ENCODE measurements around the gene KREMEN1.

DNA sequence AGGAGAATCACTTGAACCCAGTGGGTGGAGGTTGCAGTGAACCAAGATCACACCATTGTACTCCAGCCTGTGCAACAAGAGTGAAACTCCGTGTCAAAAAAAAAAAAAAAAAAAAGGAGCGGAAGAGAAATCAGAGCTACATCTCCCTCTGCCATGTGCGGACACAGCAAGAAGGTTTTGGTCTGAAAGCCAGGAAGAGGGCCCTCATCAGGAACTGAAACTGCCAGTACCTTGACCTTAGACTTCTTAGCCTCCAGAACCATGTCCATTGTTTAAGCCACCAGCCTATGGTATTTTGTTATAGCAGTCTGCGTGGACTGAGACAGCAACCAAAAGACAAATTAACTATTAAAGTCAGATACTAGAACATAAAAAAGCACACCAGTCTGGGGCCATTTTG lies 41.6 kb downstream of the KREMEN1 start:
- TF ChIP-seq, protein P1, sequence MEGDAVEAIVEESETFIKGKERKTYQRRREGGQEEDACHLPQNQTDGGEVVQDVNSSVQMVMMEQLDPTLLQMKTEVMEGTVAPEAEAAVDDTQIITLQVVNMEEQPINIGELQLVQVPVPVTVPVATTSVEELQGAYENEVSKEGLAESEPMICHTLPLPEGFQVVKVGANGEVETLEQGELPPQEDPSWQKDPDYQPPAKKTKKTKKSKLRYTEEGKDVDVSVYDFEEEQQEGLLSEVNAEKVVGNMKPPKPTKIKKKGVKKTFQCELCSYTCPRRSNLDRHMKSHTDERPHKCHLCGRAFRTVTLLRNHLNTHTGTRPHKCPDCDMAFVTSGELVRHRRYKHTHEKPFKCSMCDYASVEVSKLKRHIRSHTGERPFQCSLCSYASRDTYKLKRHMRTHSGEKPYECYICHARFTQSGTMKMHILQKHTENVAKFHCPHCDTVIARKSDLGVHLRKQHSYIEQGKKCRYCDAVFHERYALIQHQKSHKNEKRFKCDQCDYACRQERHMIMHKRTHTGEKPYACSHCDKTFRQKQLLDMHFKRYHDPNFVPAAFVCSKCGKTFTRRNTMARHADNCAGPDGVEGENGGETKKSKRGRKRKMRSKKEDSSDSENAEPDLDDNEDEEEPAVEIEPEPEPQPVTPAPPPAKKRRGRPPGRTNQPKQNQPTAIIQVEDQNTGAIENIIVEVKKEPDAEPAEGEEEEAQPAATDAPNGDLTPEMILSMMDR (IDR thresholded peaks at IDR 0.05; ENCODE audit: low read depth, low read length, missing input control): no peak
- no peak for TF ChIP-seq TAF1 (conservative IDR thresholded peaks at IDR 0.05)
- TF ChIP-seq, protein P2, sequence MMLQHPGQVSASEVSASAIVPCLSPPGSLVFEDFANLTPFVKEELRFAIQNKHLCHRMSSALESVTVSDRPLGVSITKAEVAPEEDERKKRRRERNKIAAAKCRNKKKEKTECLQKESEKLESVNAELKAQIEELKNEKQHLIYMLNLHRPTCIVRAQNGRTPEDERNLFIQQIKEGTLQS (IDR thresholded peaks at IDR 0.05): no peak
- TF ChIP-seq, protein P3, sequence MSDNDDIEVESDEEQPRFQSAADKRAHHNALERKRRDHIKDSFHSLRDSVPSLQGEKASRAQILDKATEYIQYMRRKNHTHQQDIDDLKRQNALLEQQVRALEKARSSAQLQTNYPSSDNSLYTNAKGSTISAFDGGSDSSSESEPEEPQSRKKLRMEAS (IDR thresholded peaks at IDR 0.05): no peak
- no peak for TF ChIP-seq JUND (IDR thresholded peaks at IDR 0.05)

All from liver (tissue), 3 donors.